Activated CD4-positive, alpha-beta T cell treated with anti-CD3 and anti-CD28 coated beads, Interleukin-2, amount 50 U/mL, for 16 hours (primary cell): ENCODE results near the gene ARHGAP15.

ENCODE experiments used
- DNase-seq: peaks from one replicate; pipeline ENCODE4 v3.0.0-alpha.2; 2020

The ARHGAP15 gene

DNA sequence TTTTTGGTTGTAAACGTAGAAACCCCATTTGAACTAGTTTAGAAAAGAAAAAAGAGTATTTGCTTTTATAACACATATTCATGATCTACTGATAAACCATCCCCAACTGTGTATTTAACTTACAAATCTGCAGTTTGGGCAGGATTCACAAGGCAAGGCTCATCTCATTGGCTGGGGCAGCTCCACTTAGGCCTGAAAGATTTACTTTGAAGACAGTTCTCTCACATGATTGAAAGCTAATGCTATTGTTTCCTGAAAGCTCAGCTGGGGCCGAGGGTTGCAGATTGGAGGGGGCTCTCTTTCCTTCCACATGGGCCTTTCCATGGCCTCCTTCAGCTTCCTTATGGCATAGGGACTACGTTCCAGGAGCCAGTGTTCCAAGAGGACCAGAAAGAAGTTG lies 47.4 kb downstream of the ARHGAP15 start:
- no peak for DNase-seq

DNA sequence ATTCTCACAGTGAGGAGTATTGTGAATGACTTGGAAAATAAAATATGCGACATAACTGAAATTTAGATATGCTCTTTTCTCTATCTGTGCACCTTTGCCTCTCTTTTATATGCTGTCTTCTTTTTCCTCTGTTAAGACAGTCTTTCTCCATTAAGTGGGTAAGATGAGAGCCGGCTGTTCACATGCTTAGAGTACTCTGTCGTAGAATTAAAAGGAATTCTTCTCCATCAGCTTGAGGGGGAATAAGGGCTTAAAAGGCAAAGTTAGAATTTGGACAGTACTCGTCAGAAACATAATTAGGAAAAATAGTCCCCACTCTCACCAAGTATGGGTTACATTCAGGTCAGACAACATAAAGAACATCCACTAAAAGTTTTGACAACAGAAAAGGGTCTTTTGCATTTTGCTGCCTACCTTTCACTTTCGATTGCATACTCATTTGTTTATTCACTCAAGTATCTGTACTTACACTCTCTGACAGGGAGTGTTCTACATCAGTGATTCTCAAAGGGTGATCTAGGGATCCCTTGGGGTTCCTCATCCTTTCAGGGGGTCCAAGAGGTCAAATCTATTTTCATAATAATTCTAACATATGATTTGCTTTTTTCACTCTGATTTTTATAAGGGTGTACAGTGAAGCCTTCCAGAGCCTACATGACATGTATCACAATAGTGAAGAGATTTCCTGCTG lies 48.0 kb downstream of the ARHGAP15 start:
- peak; percentile 18 for DNase-seq

- no peak for DNase-seq
These were observed 52.3 kb downstream of the ARHGAP15 start for GRCh38 chr2:143181494-143181893.

- no peak for DNase-seq
These were observed 53.4 kb downstream of the ARHGAP15 start for GRCh38 chr2:143182649-143183048.

DNA sequence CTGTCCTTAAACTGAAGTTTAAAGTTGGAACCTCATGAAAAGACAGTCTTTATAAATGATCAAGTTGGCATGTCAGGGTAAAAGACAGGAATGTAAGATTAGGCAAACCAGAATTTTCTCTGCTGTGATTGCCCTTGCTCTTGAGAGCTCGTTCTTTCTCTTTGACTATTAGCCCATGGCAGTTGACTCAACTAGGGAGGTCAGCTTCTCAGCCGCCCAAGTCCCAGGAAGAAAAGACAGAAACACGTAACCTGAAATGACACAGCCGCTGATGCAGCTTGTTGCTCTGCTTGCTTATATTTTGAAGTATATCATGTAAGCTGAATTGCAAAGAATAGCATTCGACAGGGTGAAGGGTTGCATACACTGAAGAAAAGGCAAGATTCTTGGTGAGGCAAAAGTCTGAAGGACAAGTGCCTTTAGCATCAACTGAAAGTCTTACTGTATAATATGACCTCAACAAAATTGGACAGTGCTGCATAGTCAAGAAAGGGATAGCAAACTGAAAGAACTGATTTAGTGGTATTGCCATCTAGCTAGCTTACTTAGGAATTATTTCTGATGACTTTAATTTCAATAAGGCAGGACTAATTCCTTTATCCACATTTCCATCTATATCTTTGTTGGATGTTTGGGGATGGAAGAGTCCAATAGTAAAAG lies 54.7 kb downstream of the ARHGAP15 start:
- peak; percentile 44 for DNase-seq

- no peak for DNase-seq
These were observed 57.7 kb downstream of the ARHGAP15 start for GRCh38 chr2:143186876-143187275.

GRCh38 chr2:143190431-143190830 lies 61.2 kb downstream of the ARHGAP15 start:
- DNase-seq, result no peak

GRCh38 chr2:143192106-143192505 lies 62.9 kb downstream of the ARHGAP15 start:
- no peak for DNase-seq

DNA sequence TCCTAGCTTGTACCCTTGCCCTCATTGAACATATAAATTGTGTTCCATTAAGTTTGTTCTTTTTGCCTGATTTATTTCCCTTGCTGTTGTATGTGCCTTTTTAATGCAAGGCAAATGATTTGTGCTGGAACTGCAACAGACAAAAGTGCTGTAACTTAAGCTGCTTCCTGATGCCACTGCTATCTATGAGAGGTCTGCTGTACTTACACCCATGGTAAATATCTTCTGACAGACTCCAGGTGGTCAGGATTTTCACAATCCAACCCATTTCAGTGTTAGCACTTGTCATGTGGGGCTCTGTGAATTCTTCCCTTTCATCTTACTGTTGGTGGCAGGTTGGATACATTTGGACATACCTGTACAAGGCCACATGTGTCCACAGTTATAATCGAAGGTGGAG lies 63.5 kb downstream of the ARHGAP15 start:
- DNase-seq, result no peak

- no peak for DNase-seq
These were observed 63.9 kb downstream of the ARHGAP15 start for GRCh38 chr2:143193121-143193520.

DNA sequence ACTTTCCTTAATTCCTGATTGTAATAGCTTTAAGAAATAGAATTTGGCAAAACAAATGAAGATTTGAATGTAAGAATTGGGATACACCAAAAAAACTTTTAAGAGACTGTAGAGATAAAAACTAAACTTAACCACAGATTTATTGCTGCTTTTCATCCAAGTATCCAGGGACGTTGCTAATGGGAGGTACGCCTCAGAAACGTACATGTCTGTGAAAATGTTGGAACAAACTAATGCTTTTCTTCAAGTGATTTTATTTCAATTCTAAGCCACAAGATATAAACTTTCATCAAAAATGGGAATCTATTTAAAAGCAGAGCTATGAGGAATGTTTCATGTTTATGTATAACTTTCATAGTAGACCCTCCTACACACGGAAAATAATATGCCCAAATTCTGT lies 66.3 kb downstream of the ARHGAP15 start:
- no peak for DNase-seq

DNA sequence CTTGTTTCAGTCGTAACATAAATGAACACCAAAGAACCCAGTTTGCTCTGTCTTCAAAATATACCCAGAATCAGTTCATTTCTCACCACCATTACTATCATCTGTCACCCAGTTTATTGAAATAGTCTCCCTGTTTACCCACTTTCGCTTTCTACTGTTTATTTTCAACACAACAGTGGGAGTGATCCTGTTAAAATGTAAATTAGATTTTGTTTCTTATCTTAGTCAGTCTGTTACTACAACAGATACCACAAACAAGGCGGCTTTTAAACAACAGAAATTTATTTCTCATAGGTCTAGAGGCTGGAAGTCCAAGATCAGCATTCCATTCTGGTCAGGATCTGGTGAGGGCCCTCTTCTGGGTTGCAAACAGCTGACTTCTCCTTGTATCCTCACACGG lies 74.8 kb downstream of the ARHGAP15 start:
- DNase-seq, result no peak

- peak; percentile 38 for DNase-seq
These were observed 76.0 kb downstream of the ARHGAP15 start for GRCh38 chr2:143205106-143205764.

DNA sequence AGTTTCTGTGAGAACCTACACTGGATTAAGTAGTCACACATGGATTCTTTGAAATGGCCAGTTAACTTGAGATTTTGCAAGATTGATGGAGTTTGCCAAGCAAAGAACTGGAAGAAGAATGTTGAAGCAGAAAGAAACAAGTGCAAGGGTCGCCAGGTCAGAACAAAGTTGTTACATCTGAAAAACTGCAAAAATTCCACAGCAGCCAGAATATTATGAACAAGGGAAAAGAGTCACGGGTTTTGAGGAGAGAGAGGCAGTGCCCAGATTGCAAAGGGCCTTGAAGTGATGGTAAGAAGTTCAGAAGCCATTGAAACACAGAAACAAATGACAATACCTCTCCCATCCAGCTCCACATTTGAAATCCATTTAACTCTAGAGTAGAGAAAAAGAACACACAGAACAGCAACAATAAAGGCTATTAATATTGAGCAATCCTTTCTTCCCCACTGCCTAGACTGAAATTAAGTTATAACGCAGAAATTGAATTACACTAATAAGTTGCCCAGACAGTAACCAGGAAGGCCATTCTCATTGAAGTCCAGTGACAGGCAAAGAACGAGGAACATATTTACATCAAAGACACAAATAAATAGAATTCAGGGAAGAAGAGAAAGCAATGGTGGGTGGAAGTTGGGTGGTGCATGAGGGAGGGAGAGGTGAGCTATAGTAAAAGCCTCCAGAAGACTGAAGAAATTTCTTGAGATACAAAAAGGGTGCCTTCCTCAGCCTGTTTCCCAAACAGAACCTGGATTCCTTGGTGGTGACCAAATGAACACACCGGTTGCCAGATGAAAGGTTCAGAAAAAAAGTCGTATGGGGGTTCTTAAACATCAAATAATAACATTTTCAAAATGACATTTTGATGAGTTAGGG lies 80.6 kb downstream of the ARHGAP15 start:
- DNase-seq, result no peak

GRCh38 chr2:143210446-143210819 lies 81.2 kb downstream of the ARHGAP15 start:
- no peak for DNase-seq

DNA sequence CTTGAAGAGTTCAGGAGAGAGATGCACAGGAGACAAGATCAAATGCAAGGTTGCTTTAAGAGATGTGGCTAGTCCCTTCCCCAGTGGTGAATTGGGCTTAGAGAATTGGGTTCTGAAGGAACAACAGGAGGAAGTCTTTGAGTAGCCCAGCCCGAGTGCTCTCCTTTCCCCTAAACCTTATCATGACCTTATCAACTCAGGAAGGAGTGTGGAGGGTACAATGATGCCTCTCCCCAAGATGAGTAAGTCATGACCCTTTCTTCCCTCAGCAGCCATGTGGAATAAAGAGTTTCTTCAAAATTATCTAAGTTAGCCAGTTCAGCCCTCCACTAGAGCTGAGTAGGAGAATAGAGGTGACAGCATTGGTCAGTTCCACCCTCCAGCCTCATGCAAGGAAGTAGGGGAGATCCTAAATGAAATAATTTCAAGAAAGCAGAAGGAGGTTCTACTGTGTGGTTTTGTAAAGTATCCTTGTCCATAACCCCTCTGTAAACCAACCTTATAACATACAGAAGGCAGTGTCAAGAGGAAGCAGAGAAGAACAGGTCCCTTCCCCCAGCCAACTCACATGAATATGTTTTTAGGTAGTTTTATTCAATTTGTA lies 88.4 kb downstream of the ARHGAP15 start:
- DNase-seq, result no peak

DNA sequence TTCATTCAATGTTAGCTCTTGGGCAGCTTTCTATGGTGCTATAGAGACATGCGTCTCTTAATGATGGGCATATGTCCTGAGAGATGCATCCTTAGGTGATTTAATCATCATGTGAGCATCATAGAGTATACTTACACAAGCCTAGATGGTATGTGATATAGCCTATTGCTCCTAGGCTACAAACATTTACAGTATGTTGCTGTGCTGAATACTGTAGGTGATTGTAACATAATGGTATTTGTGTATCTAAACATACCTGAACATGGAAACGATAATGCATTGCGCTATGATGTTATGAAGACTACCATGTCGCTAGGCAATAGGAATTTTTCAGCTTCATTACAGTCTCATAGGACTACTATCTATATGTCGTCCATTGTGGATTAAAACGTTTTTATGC lies 89.4 kb downstream of the ARHGAP15 start:
- DNase-seq, result no peak

DNA sequence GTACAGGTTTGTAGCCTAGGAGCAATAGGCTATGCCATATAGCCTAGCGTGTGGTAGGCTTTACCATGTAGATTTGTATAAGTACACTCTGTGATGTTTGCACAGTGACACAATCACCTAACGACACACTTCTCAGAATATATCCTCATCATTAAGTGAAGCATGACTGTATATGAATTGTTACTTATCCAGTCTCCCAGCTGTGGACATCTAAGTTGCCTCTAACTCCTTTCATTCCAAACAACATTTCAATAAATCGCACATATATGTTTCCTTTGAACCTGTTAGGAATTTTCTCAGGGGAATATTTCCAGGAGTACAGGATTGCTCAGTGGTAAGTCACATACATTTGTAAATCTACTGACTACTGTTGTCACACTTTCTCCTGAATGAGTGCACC lies 90.0 kb downstream of the ARHGAP15 start:
- no peak for DNase-seq

DNA sequence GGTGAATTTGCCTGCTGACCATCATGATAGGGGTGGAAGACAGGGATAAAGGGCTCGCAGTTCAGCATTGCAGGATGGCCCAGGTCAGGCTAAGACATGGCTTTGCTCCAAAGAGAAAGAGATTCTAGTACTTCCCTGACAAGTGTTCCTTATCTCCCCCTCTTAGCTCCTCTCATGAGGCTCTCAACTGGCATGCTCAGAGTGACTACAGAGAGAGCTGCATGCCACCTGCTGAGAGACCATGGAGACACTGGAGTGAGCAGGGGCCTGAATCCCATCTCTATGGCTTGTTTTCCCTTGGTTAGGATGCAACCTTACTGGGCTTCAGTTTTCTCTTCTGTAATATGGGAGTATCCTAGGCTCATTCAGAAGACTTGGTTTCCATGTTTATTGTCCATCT lies 94.3 kb downstream of the ARHGAP15 start:
- no peak for DNase-seq

DNA sequence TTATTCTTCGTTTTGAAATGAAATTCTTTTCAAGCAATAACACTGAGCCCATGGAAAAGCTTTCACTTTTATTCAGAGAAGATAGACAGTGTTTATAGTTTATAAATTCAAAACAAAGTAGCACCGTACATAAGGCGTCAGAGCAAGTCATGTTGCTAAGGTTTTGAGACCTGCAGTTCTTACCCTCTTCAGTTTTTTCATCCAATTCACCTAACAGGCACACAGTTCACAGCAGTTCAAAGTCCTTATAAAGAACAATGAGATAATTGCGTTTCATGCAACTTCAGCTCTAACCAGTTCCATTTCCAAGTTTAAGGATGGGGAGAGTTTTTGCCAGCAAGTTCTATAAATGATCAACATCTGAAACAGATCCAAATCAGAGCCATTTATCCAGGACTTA lies 96.7 kb downstream of the ARHGAP15 start:
- no peak for DNase-seq

- DNase-seq, result peak; percentile 24
These were observed 97.7 kb downstream of the ARHGAP15 start for GRCh38 chr2:143226714-143227541.

DNA sequence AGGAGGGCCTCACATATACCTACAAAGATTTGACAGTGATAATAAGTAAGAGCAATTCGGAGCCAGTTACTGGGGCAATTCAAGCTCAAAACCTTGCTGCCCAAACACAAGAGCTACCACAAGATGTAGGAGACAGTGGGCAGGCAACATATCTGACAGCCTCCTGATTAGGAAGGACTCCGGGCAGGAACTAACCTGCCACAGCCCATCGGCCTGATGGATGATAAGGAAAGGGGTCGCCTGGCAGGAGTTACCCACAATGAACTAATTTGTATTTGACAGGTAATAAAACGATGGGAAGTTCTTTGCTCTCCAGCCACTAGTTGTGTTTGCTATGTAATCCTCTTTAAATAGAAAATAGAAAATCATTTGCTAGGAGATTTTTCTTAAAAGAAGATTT lies 100.2 kb downstream of the ARHGAP15 start:
- no peak for DNase-seq
